BJ (cell line): ENCODE data around the gene SLC66A1. TPM values are rescaled to one million over a fixed set of nuclear protein-coding genes. Genes with fewer than 3 reads are reported as not detected.

Experiments used
- CTCF ChIA-PET: fragments of 350-600 bp; formaldehyde crosslinking; extraction: SDS; loops from one replicate; lab custom pipeline; 2021; ENCODE audit warnings: antibody characterized with exemption, inconsistent platforms; lab: Yijun Ruan, JAX
- POLR2A ChIA-PET: fragments of 300-600 bp; sonication (Branson Sonifier 250); formaldehyde crosslinking; extraction: SDS; loops from one replicate; lab custom pipeline; 2021; ENCODE audit warnings: antibody characterized with exemption; lab: Charles Lee
- DNase-seq: peaks from one replicate; pipeline ENCODE4 v3.0.0-alpha.2; 2011; ENCODE audit warnings: low read depth
- H3K27me3 ChIP-seq: 2 replicates; pipeline ENCODE4 v1.6.0; 2011; ENCODE audit warnings: low read length; ENCODE audit not compliant: control insufficient read depth, insufficient read depth
- H3K36me3 ChIP-seq: 2 replicates; pipeline ENCODE4 v1.5.1; 2011; ENCODE audit warnings: low read length; ENCODE audit not compliant: control insufficient read depth, insufficient read depth
- H3K4me3 ChIP-seq: 2 replicates; pipeline ENCODE4 v1.5.1; 2011; ENCODE audit warnings: low read depth, mild to moderate bottlenecking, control low read depth, low read length
- CTCF ChIP-seq: IDR thresholded peaks from 2 replicates; pipeline ENCODE4 v1.5.1; 2011; ENCODE audit warnings: low read depth, mild to moderate bottlenecking, control low read depth, inconsistent platforms, low read length, moderate library complexity; ENCODE audit not compliant: insufficient read depth
- polyA plus RNA-seq: library from polyadenylated mRNA; depleted of rRNA; stranded (reverse); fragments of >200 nt; gene quantifications from 2 replicates; pipeline ENCODE4 v1.2.3, GENCODE V29; 2011

Gene SLC66A1
- polyA plus RNA-seq, 1 experiment = 17.7 TPM

DNA sequence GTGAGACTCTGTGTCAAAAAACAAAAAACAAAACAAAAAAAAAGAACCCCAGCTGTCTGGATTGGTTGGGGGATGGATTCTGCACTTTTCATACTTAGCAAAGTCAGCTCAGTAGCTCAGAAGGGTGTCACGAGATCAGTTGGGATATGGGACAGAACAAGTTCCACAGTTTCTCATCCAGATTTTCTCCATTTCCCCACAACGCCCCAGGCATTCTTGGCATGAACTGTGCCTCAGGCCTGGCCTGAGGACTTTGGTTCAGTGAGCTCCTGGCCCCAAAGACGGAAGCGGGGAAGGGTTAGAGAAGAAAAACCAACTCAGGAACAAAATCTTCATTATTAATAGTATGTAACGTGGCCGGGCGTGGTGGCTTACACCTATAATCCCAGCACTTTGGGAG, 2.1 kb upstream of the SLC66A1 start:
- CTCF ChIA-PET = interaction anchor here (0.6 to 0.9 kb wide), 3 partner anchors 45 to 344 kb away, joined by 3 to 5 read pairs (median 3); no protein-coding TSS in a partner anchor
- no peak overlapping the region for H3K4me3 ChIP-seq
- H3K36me3 ChIP-seq = peaks cover 19% of the 10 kb centered on the region
- TF ChIP-seq CTCF = no peak
- no peaks in the 10 kb centered on the region for H3K27me3 ChIP-seq
- POLR2A ChIA-PET = no interaction called here
- DNase-seq = no peak

GRCh38 chr1:19310720-19311502, 1.2 kb upstream of the SLC66A1 start:
- Histone ChIP-seq H3K4me3 (peak overlapping the region; percentile 88), H3K36me3 (peaks cover 15% of the 10 kb centered on the region), H3K27me3 (no peaks in the 10 kb centered on the region)
- DNase-seq = no peak
- CTCF ChIA-PET = interaction anchor here (0.9 to 1.4 kb wide), 2 partner anchors 30 to 340 kb away, joined by 3 to 4 read pairs; no protein-coding TSS in a partner anchor
- TF ChIP-seq CTCF = no peak
- POLR2A ChIA-PET = no interaction called here

DNA sequence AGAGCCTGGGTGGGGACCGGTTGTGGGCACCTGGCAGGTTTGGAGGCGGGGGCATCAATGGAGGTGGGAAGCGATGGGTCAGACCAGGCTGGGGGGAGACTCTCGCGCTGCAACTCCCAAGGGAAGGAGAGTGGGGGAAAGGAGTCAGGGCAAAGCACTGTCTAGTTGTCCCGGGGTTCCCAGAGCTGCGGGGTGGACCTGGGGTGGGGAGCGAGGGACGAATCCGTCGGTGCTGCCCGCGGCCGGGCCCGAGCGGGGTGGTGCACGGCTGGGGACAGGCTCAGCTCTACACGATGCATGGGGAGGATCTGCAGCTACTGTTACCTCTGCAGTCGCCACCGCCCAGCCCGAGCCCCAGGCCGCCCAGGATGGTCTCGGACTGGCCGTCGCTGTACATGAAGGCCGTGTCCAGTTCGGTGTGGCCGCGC, 609 bp upstream of the SLC66A1 start:
- ChIA-PET POLR2A (no interaction called here), CTCF (interaction anchor here (0.6 to 1.4 kb wide), 3 partner anchors 29 to 339 kb away, joined by 3 to 4 read pairs (median 3); no protein-coding TSS in a partner anchor)
- DNase-seq = no peak
- no peak for TF ChIP-seq CTCF
- Histone ChIP-seq H3K4me3 (peak overlapping the region; percentile 88), H3K27me3 (no peaks in the 10 kb centered on the region), H3K36me3 (peaks cover 12% of the 10 kb centered on the region)

- DNase-seq = no peak
- POLR2A ChIA-PET = interaction anchor here (0.5 kb wide), 1 partner anchor 110 kb away, joined by 4 read pairs; no protein-coding TSS in a partner anchor
- H3K4me3 ChIP-seq = peak overlapping the region; percentile 81
- no peak for TF ChIP-seq CTCF
- CTCF ChIA-PET = interaction anchor here (0.8 to 1.2 kb wide), 2 partner anchors 53 to 338 kb away, joined by 3 read pairs; no protein-coding TSS in a partner anchor
- peaks cover 5% of the 10 kb centered on the region for H3K36me3 ChIP-seq
- H3K27me3 ChIP-seq = no peaks in the 10 kb centered on the region
Measured at GRCh38 chr1:19312782-19313635, 883 bp downstream of the SLC66A1 start.

DNA sequence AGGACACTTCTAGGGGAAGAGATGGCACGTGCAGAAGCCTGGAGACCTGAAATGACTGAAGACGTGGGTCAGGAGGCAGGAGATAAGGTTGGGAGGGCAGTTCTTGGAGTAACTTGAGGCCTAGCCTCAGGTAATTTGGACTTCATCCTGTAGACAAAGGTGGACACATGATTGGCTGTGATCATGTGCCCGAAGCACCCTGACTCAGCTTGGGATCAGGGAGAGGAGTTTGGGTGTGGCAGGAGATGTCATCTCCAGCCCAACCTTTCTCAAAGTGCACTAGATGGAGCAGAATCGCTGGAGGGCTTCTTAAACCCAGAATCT, 1.5 kb downstream of the SLC66A1 start:
- H3K4me3 ChIP-seq = no peak overlapping the region
- POLR2A ChIA-PET = no interaction called here

More for the DNA sequence above, 1.5 kb downstream of the SLC66A1 start:
- no peak for TF ChIP-seq CTCF
- CTCF ChIA-PET = interaction anchor here (1.2 kb wide), 1 partner anchor 53 kb away, joined by 3 read pairs; no protein-coding TSS in a partner anchor
- H3K36me3 ChIP-seq = no peaks in the 10 kb centered on the region
- no peaks in the 10 kb centered on the region for H3K27me3 ChIP-seq
- DNase-seq = no peak
